NCI-H1105 treated with DMSO at 0.1 percent for 48 hours (cell line): ENCODE measurements around the gene YBEY.
"Not testable (repeated sequence)": the region's sequence is repeated elsewhere in the genome, so short reads cannot be mapped to it uniquely, and the experiment has no call there.

Experiments used
- DNase-seq: peaks from one replicate; lab custom pipeline; 2025; lab: John Stamatoyannopoulos, UW

YBEY gene

GRCh38 chr21:46285761-46286647, at the start of gene YBEY:
TSS of gene YBEY (plus strand) at chr21:46286342. CDS start at chr21:46286914, 572 bp downstream.
- DNase-seq: peak; percentile 85

DNA sequence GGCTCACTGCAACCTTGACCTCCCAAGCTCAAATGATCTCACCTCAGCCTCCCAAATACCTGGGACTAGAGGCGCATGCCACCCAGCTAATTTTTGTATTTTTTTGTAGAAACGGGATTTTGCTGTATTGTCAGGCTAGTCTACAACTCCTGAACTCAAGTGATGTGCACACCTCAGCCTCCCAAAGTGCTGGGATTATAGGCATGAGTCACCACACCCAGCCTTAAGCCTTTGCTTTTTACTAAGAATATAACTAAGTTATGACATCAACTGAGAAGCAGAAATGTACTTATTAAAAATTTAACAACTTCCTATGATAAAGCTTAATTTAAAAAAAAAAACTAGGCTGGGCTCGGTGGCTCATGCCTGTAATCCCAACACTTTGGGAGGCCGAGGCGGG, 48.7 kb upstream of the YBEY start:
- DNase-seq: no peak

DNA sequence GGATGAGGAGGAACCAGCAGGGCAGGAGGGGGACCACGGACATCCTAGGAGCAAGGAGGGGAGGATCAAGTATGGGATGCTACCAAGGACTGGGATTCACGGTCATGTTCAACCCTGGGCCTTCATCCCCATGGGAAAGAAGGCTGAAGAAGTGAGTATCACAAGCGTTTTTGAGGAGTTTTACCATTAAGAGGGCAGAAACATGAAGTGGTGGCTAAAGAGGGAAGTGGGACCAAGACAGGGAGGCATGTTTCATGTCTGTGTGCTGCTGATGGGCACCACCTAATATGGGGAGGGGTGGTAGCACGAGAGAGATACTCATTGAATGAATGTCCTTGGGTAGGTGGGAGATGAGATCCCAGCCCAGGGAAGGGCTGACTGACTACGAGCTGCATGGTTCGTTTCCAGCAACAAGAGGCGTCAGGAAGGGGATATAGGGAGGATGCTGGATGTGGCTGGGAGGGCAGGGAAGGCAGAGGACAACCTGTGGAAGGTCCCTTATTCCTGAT, 46.3 kb upstream of the YBEY start:
- no peak for DNase-seq

GRCh38 chr21:46241577-46241976, 44.6 kb upstream of the YBEY start:
- not testable (repeated sequence) for DNase-seq

DNA sequence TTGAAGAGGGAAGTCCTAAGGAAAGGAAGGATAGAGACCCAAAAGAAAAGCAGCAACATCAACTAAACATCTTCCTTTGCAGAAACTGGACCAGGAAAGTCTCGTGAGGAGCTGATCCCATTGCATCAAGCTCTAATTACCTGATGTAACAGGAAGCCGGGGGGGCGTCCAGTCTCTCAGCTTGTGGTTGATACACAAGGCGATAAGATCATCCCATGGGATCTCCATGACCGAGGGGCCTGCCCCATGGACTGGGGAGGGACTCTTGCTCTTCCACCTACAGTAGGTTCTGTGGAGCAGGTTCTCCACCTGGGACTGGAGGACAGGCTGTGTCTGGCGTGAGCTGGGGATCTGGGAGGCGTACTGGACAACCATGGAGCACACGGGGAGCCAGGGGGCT, 42.8 kb upstream of the YBEY start:
- DNase-seq: no peak

GRCh38 chr21:46243960-46244361, 42.2 kb upstream of the YBEY start:
- no peak for DNase-seq

DNA sequence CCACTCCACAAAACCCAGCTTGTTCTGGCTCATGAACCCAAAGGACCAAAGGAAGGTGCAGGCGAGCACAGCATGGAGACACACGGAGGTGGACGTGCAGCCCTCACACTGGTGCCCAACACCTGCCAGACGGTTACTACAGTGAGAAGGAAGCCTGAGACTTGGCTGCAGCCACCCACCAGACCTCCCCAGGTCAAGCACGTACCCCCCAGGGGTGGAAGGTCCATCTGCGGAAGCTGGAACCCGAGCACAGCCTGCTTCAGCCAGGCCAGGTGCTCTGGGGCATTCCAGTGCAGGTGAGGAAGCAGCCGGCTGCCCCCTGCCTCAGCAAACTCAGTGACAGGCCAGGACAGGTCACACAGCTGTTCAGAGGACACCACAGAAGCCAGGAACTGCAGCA, 41.5 kb upstream of the YBEY start:
- no peak for DNase-seq

GRCh38 chr21:46245213-46245915, 40.8 kb upstream of the YBEY start:
- no peak for DNase-seq

DNA sequence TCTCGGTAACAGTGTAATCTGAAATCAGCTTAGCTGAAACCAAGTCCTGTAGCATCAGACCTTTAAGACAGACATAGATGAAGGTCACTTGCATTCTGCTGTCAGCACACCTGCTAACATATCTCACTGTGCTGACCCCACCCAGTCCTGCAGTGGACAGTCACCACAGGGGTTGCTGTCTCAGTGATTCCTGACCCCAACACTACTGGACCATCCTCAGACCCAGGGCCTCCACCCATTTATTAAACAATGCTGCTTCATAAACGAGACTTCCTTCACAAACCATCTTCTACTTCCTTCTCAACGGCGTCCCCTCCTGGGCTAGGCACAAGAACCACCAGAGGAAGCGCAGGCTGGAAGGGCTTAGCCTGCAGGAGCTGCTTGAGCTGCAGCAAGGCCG, 39.8 kb upstream of the YBEY start:
- DNase-seq: no peak

DNA sequence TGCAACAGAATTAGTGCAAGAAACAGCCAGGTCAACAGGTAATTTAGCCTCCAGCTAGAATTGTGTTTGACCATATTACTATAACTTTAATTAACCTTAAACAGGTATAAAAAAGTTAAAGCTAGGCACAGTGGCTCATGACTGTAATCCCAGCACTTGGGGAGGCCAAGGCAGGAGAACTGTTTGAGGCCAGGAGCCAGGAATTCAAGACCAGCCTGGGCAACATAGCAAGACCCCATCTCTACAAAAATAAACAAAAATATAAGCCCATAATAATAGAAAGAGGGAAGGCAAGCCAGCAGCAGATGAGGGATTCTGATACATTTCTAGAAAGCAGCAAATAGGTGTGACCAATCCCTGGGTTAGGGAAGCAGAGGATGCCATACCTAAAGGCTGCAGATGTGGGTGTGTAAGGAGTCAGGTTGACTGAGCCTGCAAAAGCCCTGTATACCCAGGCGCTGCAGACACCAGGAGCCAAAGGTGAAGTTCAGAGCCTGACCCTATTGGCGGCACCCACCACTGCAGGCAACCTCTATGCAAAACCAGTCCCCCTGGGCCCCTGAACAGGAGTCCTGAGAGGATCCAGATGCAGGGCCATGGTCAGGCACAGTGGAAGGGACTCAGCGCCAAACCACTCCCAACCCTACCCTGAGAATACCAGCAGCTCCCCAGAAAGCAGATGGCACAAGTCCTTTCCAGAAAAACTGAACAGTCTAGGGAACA, 38.3 kb upstream of the YBEY start:
- no peak for DNase-seq

DNA sequence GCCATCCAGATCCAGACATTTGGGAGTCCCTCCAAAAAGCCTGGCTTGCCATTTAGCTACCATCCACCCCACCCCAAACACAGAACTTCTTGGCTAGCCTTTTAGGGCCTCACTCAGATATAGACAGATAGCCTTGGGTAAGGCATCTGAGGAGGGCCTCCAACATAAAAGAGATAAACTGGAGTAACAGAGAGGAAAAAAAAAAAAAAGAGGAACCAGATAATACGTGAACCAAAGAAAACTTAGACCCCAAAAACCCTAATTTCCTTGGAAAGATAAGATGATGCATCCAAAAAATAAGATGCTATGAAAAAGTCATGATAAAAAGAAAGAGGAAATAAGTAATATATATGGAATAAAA, 37.7 kb upstream of the YBEY start:
- no peak for DNase-seq

GRCh38 chr21:46248827-46249226, 37.3 kb upstream of the YBEY start:
- DNase-seq: no peak

DNA sequence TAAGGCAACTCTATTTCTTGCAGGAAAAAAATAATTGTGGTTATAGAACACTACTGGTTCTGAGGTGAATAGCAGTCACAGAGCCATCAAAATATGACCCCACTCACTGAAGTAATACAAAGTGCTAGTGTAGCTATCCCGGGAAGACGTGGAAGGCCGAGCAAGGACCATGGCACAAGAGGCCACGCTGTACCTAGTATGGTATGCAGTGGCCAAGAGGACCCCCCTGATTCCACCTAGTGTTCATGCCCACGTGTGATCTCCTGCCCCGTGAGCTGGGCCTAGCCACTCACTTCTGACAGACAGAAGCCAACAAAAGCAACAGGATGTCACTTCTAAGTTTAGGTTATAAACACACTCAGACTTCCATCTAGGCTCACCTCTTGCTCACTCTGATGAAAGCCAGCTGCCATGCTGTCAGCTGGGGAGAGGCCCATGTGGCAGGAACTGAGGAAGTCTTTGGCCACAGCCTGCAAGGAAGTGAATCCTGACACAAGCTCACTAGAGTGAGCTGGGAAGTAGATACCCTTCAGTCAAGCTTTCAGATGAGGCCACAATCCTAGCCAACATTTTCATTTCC, 35.9 kb upstream of the YBEY start:
- no peak for DNase-seq

GRCh38 chr21:46252840-46253239, 33.3 kb upstream of the YBEY start:
- no peak for DNase-seq

- no peak for DNase-seq
Observed at GRCh38 chr21:46253610-46254124, 32.5 kb upstream of the YBEY start.

DNA sequence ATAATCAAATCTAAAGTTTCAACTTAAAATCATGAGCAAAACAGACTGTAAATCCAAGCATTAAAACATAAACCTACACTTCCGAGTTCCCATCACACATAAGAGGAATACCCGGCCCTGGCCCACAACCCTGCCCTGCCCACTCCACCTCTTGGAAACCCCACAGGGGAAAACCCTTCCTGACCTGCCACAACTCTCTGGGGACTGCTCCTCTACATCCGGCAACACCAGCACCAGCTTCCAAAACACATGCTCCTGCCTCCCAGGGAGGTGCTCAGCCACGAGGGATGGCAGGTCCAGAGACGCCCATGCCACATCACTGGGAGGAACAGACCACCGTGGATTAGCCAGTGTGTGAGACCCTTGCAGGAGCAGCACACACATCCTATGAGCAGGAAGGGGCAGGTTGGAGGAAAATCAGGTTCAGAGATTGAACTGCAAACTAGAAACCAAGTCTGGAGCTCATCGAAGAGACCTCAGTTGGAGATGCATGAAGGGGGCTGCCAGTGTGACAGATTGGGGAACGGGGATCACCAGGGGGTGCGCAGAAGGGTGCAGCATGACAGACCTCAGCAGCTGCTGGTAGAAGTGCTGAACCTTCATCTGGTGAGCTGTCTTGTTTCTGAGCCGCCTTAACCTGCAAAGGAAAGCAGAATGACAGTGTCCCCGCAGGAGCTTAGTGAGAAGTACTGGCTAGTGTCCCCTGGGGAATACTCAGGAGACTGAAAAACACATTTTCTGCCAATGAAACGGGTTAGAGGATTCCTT, 31.8 kb upstream of the YBEY start:
- no peak for DNase-seq

- DNase-seq: no peak
Observed at GRCh38 chr21:46255166-46255565, 31.0 kb upstream of the YBEY start.

DNA sequence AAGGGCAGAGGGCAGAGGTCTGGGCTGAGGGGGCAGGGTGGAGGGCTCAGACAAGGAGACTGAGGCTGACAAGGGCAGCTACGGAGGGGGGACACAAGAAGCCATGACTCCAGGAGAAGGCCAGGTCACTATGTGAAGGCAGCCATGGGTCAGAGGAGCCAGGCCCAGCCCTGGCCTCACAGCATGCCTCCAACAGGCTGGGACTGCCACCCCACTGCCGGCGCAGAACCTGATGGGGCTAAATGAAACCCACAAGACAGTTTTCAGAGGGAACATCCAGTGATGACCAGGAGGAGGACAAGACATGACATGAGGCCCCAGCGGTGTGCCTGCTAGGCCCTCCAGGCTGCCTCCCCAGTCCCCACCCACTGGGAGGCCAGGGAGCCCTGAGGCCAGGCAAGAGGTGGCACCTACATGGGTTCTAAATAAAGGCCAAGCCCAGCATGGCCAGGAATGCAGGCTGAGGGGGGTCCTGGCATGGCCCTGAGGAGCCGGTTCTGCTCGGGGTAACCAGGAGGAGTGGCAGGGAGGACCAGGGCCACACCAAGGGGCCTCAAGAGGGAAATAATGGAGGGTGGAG, 30.3 kb upstream of the YBEY start:
- no peak for DNase-seq

DNA sequence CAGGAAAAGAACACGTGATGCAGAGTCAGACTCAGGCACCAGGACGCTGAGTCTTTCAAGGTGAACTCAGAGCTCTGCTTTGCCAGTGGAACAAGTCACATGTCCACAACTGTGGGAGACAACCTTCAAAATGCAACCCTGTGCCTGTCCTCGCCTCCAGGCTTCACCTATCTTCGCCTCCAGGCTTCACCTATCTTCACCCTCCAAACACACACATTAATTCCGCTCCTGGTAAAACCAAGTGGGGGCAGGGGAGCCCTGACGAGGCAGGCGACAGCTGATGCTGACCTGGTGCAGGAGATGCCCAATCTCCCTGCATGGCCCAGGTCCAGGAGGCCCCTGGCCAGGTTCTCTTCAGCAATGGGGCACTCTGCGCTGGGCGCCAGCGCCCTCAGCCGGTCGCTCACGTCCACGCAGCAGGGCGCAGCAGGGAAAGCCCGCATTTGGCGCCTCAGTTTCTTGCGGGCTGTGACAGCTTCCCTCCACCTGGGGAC, 29.6 kb upstream of the YBEY start:
- no peak for DNase-seq

- no peak for DNase-seq
Observed at GRCh38 chr21:46264046-46264689, 22.0 kb upstream of the YBEY start.
